KOPT-K1 (cell line): ENCODE data around the gene CSH1.
"Not testable (repeated sequence)": the region's sequence is repeated elsewhere in the genome, so short reads cannot be mapped to it uniquely, and the experiment has no call there.

Experiments used
- H3K27ac ChIP-seq: fragments of 200-600 bp; sonication (generic); 2 replicates; pipeline ENCODE4 v1.5.1; 2016; ENCODE audit warnings: antibody characterized with exemption, mild to moderate bottlenecking, low read depth, low read length; ENCODE audit not compliant: poor library complexity, severe bottlenecking
- H3K36me3 ChIP-seq: fragments of 200-600 bp; sonication (generic); 2 replicates; pipeline ENCODE4 v1.5.1; 2017; ENCODE audit warnings: antibody characterized with exemption, mild to moderate bottlenecking, low read length, moderate library complexity; ENCODE audit not compliant: insufficient read depth
- H3K9me3 ChIP-seq: fragments of 200-600 bp; sonication (generic); 2 replicates; pipeline ENCODE4 v1.5.1; 2017; ENCODE audit warnings: antibody characterized with exemption, low read length, mild to moderate bottlenecking; ENCODE audit not compliant: insufficient read depth, poor library complexity, severe bottlenecking

The CSH1 gene

GRCh38 chr17:63932721-63933120 lies 36.3 kb upstream of the CSH1 start:
- Histone ChIP-seq H3K27ac (peak overlapping the region; percentile 58), H3K9me3 (no peaks in the 10 kb centered on the region), H3K36me3 (no peaks in the 10 kb centered on the region; the same call in 1 of the 2 replicates)

DNA sequence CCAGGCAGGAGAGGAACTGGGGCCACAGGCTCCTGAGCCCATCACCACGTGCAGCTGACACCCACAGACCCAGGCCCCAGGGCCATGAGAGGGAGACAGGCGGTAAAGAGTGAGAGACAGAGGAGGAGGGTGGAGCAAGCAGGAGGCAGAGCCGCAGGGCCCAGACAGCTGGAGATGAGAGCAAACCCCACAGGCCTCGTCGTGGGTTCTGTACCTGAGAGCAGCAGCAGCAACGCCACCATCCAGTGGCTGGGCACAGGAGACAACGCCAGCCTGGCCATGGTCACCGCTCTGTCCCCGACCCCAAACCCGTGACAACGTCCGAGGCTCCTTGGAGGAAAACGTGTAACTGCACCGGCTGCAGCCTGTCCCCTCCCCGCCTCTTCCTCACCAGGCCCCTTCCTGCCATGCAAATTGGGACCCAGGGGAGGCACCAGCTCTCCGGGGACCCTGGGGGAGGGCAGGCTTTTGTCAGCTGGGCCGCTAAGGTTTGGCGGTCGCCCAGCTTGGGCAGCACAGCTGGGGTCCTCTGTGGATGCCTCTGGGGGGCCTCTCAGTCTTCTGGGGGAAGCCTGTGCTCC lies 35.7 kb upstream of the CSH1 start, which contains the start of gene CD79B:
Gene CD79B, minus strand, starts transcription at position 351 of the 581 bp plus-strand sequence. Its CDS starts 70 bp downstream, at position 281.
- peak within 1 kb of the TSS; percentile 58 for H3K27ac ChIP-seq

DNA sequence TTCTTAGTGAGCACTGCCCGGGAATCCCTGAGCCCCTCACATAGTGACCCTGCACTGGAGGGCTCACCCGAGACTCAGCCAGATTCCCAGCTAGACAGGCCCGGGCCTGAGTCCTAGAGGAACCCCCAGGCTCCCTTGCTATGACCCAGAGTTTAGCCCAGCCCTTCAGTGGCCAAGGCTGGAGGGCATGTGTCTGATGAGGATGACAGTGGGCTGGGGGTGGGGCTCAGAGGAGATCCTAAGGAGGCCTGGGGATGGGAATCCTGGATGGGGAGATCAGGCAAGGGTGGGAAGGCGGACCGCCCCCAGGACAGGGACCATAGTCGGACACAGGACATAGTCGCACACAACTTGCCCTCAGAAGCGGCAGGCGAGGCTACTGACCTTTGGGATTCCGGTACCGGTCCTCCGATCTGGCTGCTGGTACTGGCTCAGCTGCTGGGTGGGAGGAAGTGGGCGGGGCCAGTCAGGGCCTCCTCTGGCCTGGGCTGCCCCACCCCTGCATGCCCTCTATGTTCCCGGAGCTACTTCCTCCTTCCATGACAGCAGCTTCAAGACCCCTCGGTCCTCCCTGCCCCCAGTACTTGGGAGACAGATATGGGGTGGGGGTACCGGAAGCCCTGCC lies 34.7 kb upstream of the CSH1 start:
- Histone ChIP-seq H3K9me3 (no peaks in the 10 kb centered on the region), H3K36me3 (no peaks in the 10 kb centered on the region; the same call in 1 of the 2 replicates), H3K27ac (peak overlapping the region; percentile 58)

More for the DNA sequence above, 35.7 kb upstream of the CSH1 start, which contains the start of gene CD79B:
- no peaks in the 10 kb centered on the region; the same call in 1 of the 2 replicates for H3K36me3 ChIP-seq
- no peaks in the 10 kb centered on the region for H3K9me3 ChIP-seq

DNA sequence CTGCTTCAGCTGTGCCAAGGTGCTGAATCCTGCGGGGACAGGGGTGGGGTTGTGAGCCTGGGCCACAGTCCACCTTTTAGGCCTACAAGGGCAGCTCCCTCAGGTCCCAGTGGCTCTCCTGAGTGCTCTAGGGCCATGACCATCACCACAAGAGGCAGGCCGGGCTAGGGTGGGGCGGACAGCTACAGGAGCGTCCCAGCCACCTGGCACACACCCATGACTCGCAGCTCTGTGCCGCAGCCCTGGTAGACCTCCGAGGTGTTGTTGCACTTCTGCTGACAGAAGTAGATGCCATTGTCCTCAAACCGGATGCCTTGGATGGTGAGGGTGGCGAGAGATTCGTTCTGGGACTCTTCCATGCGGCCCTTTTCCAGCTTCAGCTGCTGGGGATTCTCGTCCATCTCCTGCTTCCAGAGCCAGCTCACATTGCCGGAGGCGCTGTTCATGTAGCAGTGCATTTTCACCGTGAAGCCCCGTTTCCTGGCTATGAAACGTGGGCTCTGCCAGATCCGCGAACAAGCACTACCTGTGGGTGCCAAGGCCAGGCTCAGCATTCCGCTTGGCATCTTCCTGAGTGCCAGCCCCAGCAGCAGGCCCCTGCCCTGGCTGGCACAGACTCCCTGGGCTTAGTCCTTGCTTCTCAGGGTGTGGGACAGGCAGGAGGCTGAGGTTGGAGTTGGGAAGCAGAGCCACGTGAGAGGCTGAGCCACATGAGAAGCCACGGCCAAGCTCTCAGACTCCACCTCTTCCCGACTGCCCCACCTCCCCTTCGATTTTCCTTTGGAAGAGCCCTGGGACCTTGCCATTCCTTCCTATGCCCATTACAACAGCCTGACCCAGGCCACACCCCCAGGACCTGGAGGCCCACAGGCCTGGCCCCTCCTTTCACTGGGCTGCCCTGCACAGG lies 33.7 kb upstream of the CSH1 start:
- H3K36me3 ChIP-seq = no peaks in the 10 kb centered on the region; the same call in 1 of the 2 replicates
- H3K9me3 ChIP-seq = no peaks in the 10 kb centered on the region
- no peak overlapping the region for H3K27ac ChIP-seq

- Histone ChIP-seq H3K27ac (no peak overlapping the region), H3K9me3 (no peaks in the 10 kb centered on the region), H3K36me3 (no peaks in the 10 kb centered on the region; the same call in 1 of the 2 replicates)
Observed at GRCh38 chr17:63928966-63929695, 32.8 kb upstream of the CSH1 start.

DNA sequence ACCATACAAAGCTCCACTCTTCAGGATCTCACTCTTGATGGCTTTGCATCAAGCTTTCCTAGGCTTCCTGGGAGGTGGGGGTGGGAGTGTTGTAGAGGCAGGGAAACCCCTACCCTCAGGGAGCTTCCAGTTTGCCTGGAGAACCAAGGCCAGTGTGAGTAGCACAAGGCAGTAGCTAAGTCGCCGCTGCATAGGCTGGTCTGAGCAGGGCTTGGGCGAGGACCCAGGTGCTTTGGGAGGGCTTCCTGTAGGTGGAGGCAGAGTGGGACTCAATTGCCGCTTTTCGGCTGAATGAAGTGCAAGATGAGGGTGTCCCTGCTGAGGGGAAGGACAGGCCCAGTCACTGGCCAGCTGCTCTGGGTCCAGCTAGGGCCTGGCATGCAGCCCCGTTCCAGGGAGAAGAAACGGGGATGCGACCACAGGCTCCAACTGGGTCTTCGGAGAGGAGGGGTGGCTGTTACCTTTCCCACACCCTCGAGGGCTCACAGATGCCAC lies 31.8 kb upstream of the CSH1 start:
- no peak overlapping the region for H3K27ac ChIP-seq
- H3K36me3 ChIP-seq = no peaks in the 10 kb centered on the region; the same call in 1 of the 2 replicates
- no peaks in the 10 kb centered on the region for H3K9me3 ChIP-seq

- Histone ChIP-seq H3K27ac (no peak overlapping the region), H3K9me3 (no peaks in the 10 kb centered on the region), H3K36me3 (no peaks in the 10 kb centered on the region; the same call in 1 of the 2 replicates)
Observed at GRCh38 chr17:63927464-63928171, 31.2 kb upstream of the CSH1 start.

GRCh38 chr17:63926164-63926563 lies 29.8 kb upstream of the CSH1 start:
- Histone ChIP-seq H3K27ac (no peak overlapping the region), H3K36me3 (no peaks in the 10 kb centered on the region; the same call in 1 of the 2 replicates)

GRCh38 chr17:63925615-63926014 lies 29.2 kb upstream of the CSH1 start:
- H3K27ac ChIP-seq = no peak overlapping the region
- no peaks in the 10 kb centered on the region for H3K9me3 ChIP-seq
- H3K36me3 ChIP-seq = no peaks in the 10 kb centered on the region; the same call in 1 of the 2 replicates

More at GRCh38 chr17:63926164-63926563, 29.8 kb upstream of the CSH1 start:
- no peaks in the 10 kb centered on the region for H3K9me3 ChIP-seq

DNA sequence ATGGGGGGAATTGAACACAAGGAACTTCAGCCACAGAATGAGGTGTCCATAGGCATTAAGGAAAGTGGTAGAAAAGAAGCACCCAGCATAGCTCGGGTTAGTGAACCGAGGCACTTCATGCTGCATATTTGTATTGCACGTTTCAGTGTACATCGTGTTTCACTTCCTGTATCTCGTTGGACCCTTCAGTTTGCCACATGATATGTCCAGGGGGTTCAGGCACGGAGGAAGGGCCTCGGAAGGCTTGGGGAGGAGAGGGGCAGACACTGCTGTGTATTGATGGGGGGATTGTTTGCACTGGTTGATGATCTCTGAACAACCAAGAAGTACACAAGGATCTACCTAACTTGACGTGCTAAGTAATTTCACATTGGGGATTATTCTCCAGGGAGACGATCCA lies 26.0 kb upstream of the CSH1 start:
- not testable (repeated sequence) for H3K9me3 ChIP-seq, H3K27ac ChIP-seq, H3K36me3 ChIP-seq

GRCh38 chr17:63920779-63921178 lies 24.4 kb upstream of the CSH1 start:
- not testable (repeated sequence) for H3K36me3 ChIP-seq, H3K27ac ChIP-seq, H3K9me3 ChIP-seq

- not testable (repeated sequence) for H3K27ac ChIP-seq, H3K9me3 ChIP-seq, H3K36me3 ChIP-seq
Observed at GRCh38 chr17:63920050-63920449, 23.7 kb upstream of the CSH1 start.

- Histone ChIP-seq H3K27ac (no peak overlapping the region), H3K36me3 (no peaks in the 10 kb centered on the region), H3K9me3 (no peaks in the 10 kb centered on the region)
Observed at GRCh38 chr17:63919311-63919723, 22.9 kb upstream of the CSH1 start.

DNA sequence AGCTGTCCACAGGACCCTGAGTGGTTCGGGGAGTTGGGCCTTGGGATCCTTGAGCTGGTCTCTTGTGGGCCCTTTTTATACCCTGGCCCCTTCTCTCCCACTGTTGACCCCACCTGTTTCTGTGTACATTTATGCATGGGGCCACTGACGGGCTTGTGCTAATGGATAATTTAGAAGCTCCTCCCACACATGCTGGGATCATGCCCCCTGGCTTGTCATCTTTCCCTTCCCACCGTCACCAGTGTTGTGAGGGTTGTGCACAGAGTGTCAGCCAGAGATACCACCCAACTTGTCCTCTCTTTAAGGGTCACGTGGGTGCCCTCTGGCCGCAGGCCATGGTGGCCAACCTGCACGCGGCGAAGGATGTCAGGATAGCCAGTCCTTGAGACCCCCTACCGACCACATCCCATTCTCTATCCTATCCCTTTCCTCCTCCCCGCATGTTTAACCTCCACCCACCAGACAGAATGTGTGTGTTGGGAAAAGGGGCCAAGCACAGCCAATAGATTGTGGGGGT lies 22.5 kb upstream of the CSH1 start, which contains the start of gene GH1:
Gene GH1, minus strand, starts transcription at position 51 of the 517 bp plus-strand sequence. CDS start 63 bp downstream, outside the sequence.
- not testable (repeated sequence) for H3K36me3 ChIP-seq, H3K9me3 ChIP-seq, H3K27ac ChIP-seq
